BJ (cell line): ENCODE results near the gene ATP10B. TPM values are rescaled to one million over a fixed set of nuclear protein-coding genes. Genes with fewer than 3 reads are reported as not detected.

Experiments used
- CTCF ChIA-PET: fragments of 350-600 bp; formaldehyde crosslinking; extraction: SDS; loops from one replicate; lab custom pipeline; 2021; ENCODE audit warnings: antibody characterized with exemption, inconsistent platforms; lab: Yijun Ruan, JAX
- POLR2A ChIA-PET: fragments of 300-600 bp; sonication (Branson Sonifier 250); formaldehyde crosslinking; extraction: SDS; loops from one replicate; lab custom pipeline; 2021; ENCODE audit warnings: antibody characterized with exemption; lab: Charles Lee
- DNase-seq: peaks from one replicate; pipeline ENCODE4 v3.0.0-alpha.2; 2011; ENCODE audit warnings: low read depth
- H3K27me3 ChIP-seq: 2 replicates; pipeline ENCODE4 v1.6.0; 2011; ENCODE audit warnings: low read length; ENCODE audit not compliant: control insufficient read depth, insufficient read depth
- H3K36me3 ChIP-seq: 2 replicates; pipeline ENCODE4 v1.5.1; 2011; ENCODE audit warnings: low read length; ENCODE audit not compliant: control insufficient read depth, insufficient read depth
- H3K4me3 ChIP-seq: 2 replicates; pipeline ENCODE4 v1.5.1; 2011; ENCODE audit warnings: low read depth, mild to moderate bottlenecking, control low read depth, low read length
- CTCF ChIP-seq: IDR thresholded peaks from 2 replicates; pipeline ENCODE4 v1.5.1; 2011; ENCODE audit warnings: low read depth, mild to moderate bottlenecking, control low read depth, inconsistent platforms, low read length, moderate library complexity; ENCODE audit not compliant: insufficient read depth
- polyA plus RNA-seq: library from polyadenylated mRNA; depleted of rRNA; stranded (reverse); fragments of >200 nt; gene quantifications from 2 replicates; pipeline ENCODE4 v1.2.3, GENCODE V29; 2011

The ATP10B gene
- polyA plus RNA-seq, 1 experiment, result not detected

GRCh38 chr5:160869989-160870521 lies 18.0 kb upstream of the ATP10B start:
- Histone ChIP-seq H3K4me3 (no peak overlapping the region), H3K36me3 (no peaks in the 10 kb centered on the region), H3K27me3 (no peaks in the 10 kb centered on the region)
- no peak for DNase-seq
- CTCF ChIA-PET, result no interaction called here
- no peak for TF ChIP-seq CTCF
- POLR2A ChIA-PET, result no interaction called here

GRCh38 chr5:160867976-160868375 lies 16.0 kb upstream of the ATP10B start:
- no peak for DNase-seq
- no peaks in the 10 kb centered on the region for H3K27me3 ChIP-seq
- H3K4me3 ChIP-seq, result no peak overlapping the region
- no peak for TF ChIP-seq CTCF
- ChIA-PET CTCF (no interaction called here), POLR2A (no interaction called here)
- H3K36me3 ChIP-seq, result no peaks in the 10 kb centered on the region

DNA sequence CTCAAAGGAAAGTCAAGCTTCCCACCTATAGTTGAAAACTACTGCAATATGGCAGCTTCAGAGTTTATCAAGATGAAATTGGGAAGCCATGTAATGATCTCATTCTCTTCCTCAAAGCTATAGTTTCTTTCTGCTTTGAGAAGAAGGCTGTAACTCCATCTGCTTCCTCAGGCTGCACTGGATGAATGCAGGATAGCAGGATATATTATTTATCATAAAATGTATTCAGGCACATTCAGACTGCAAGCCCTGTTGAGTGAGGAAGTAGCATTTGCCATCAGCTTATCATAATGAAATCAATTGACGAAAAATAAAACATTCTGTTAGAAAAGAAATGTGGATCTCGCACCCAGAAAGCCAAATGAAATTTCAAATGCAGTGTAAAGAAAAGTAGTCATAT lies 560 bp downstream of the ATP10B start:
- no peak for DNase-seq
- no peaks in the 10 kb centered on the region for H3K27me3 ChIP-seq
- H3K4me3 ChIP-seq, result no peak overlapping the region
- POLR2A ChIA-PET, result no interaction called here
- H3K36me3 ChIP-seq, result no peaks in the 10 kb centered on the region
- TF ChIP-seq CTCF, result no peak
- CTCF ChIA-PET, result interaction anchor here (0.8 to 1.2 kb wide), 2 partner anchors 8 to 10 kb away, joined by 3 to 4 read pairs; no protein-coding TSS in a partner anchor

GRCh38 chr5:160850421-160850820 lies 1.6 kb downstream of the ATP10B start:
- DNase-seq, result no peak
- Histone ChIP-seq H3K27me3 (no peaks in the 10 kb centered on the region), H3K4me3 (no peak overlapping the region), H3K36me3 (no peaks in the 10 kb centered on the region)
- no peak for TF ChIP-seq CTCF
- CTCF ChIA-PET, result no interaction called here
- POLR2A ChIA-PET, result no interaction called here

- Histone ChIP-seq H3K27me3 (no peaks in the 10 kb centered on the region), H3K4me3 (no peak overlapping the region), H3K36me3 (no peaks in the 10 kb centered on the region)
- DNase-seq, result no peak
- POLR2A ChIA-PET, result no interaction called here
- TF ChIP-seq CTCF, result no peak
- CTCF ChIA-PET, result no interaction called here
These were observed 4.4 kb downstream of the ATP10B start for GRCh38 chr5:160847526-160848085.
